SH-SY5Y (cell line): ENCODE measurements around the gene NRSN2.

ENCODE experiments used
- GATA2 ChIP-seq: IDR thresholded peaks from 2 replicates; pipeline ENCODE4 v1.6.1; 2011; ENCODE audit warnings: mild to moderate bottlenecking, low read depth, low read length
- GATA3 ChIP-seq: IDR thresholded peaks from 2 replicates; pipeline ENCODE4 v1.6.1; 2011; ENCODE audit warnings: low read depth, mild to moderate bottlenecking, low read length, moderate library complexity

The NRSN2 gene

GRCh38 chr20:312866-313265 is 34.0 kb upstream of the NRSN2 start:
- TF ChIP-seq GATA2 (no peak), GATA3 (no peak)

- no peak for TF ChIP-seq GATA3
- TF ChIP-seq GATA2: no peak
These were observed 33.5 kb upstream of the NRSN2 start for GRCh38 chr20:313402-313801.

GRCh38 chr20:313948-314347 is 33.0 kb upstream of the NRSN2 start:
- TF ChIP-seq GATA2 (no peak), GATA3 (no peak)

DNA sequence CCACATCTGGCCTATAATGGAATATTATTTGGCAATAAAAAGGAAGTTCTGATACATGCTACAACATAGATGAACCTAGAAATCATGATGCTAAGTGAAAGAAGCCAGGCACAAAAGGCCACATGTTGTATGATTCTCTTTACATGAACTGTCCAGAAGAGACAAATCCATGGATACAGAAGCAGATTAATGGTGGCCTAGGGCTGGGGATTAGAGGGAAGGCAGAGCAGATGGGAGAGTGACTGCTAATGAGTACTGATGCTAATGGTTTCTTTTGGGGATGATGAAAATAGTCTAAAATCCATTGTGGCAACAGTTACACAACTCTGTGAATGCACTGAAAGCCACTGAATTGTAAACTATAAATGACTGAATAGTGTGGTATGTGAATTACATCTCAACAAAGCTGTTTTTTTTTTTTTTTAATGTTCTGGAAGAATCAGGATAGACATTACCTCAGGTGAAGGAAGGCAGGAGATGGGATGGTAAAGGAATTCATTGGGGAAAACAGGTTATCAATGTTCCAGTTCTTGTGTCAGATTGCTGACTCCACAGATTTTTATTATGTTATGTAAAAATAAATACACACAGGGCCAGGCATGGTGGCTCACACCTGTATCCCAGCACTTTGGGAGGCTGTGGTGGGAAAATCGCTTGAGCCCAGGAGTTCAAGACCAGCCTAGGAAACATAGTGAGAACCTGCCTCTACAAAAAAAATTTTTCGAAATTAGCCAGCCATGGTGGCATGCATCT is 30.4 kb upstream of the NRSN2 start:
- TF ChIP-seq GATA3: no peak

- no peak for TF ChIP-seq GATA3
- TF ChIP-seq GATA2: no peak
These were observed 22.5 kb upstream of the NRSN2 start for GRCh38 chr20:324177-325044.

- no peak for TF ChIP-seq GATA3
- no peak for TF ChIP-seq GATA2
These were observed 21.6 kb upstream of the NRSN2 start, which contains the start of gene SOX12 for GRCh38 chr20:325045-325888. Gene SOX12 (plus strand): TSS chr20:325552. CDS start chr20:325925, 373 bp downstream.

GRCh38 chr20:325889-326644 is 20.8 kb upstream of the NRSN2 start:
- no peak for TF ChIP-seq GATA3
- TF ChIP-seq GATA2: no peak

- TF ChIP-seq GATA2 (no peak), GATA3 (no peak)
These were observed 20.2 kb upstream of the NRSN2 start for GRCh38 chr20:326645-327185.

GRCh38 chr20:327186-328026 is 19.5 kb upstream of the NRSN2 start:
- TF ChIP-seq GATA2 (no peak), GATA3 (no peak)

- TF ChIP-seq GATA3: no peak
- no peak for TF ChIP-seq GATA2
These were observed 18.6 kb upstream of the NRSN2 start for GRCh38 chr20:328027-328974.

DNA sequence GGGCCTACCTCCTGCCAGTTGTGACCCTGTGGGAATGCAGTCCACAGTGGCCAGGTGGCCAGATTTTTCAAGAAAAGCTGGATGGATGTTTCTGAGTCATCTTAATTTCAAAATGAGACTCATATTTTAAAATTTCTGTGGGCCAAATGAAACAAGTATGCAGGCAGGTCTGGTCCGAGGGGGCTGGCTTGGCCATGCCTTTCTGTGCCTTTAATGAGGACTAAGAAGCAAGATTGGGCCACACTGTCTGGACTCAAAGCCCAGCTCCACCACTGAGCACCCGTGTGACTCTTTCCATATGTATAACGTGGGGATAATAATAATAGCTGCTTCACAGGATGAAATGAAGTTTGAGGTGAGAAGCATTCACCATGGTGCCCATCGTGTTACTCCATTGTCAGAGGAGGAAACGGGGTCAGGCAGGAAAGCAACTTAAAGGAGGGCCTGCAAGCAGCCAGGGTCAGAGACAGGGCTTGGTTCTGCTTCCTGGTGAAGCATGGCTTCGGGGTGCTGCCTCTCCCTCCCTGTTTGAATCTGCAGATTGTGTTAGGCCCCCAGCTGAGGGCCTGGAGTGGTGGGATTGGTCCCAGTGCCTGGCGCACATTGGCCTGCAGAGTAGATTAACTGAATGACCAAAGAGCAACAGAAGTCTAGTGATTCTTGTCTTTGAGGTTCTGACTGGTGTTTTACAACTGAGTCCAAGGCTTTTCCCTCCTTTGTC is 17.8 kb upstream of the NRSN2 start:
- TF ChIP-seq GATA3 (no peak), GATA2 (no peak)
